ENCODE measurements around the gene KCNIP3.

Gene KCNIP3

DNA sequence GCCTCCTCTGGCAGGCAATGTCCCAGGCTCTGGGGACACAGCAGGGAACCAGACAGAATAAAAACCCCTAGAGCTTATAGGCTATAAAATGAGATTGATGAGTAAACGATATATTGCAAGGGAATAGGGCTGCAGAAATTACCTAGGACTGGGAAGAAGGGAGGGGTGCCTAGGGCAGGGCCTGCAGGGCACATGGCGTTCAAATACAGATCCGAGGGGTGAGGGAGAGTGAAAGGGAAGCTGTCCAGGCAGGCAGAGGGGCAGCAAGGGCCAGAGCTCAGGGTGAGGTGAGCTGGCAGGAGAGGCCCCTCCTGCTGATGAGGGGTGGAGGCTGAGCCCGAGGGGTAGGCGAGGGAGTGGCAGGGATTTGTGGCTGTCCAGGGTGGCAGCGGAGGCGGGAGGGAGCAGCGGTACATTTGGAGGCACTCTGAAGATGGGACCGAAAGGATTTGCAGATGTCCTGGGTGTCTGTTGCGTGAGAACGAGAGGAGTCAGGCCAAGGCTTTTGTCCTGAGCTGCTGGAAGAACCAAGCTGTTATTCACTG lies 33.7 kb downstream of the KCNIP3 start:
- no peak for DNase-seq

DNA sequence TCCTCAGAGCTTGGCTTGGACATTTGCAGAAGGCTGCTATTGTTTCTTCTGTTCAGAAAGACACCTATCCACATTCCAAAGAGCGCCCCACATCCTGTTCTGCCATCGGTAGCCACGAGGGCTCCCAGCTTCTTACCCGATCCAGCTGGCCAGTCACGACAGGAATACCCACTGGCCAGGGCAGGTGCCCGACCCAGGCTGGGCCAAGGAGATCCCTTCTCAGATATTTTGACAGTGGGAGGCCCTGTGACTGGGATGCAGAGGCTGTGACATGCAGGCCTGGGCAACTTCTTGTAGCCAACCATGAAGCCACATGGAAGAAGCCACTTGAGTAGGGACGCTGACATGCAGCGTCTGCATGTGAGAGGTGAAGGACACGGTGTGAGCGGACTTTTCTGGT lies 34.5 kb downstream of the KCNIP3 start:
- no peak for DNase-seq

DNA sequence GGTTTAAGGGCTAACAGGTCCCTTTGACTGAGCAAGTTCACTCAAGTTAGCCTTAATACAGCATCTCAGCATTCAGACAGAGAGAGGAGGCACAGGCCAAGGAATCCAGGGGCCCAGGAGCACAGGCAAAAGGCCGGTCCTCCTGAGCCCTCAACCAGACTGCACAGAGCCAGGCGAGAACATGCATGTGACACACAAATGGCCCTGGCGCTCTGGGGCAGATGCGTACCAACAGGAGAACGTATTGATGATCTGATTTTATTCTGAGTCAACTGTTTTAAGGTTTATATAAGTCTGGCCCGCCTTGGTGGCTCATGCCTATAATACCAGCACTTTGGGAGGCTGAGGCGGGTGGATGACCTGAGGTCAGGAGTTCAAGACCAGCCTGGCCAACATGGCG lies 34.9 kb downstream of the KCNIP3 start:
- no peak for DNase-seq

DNA sequence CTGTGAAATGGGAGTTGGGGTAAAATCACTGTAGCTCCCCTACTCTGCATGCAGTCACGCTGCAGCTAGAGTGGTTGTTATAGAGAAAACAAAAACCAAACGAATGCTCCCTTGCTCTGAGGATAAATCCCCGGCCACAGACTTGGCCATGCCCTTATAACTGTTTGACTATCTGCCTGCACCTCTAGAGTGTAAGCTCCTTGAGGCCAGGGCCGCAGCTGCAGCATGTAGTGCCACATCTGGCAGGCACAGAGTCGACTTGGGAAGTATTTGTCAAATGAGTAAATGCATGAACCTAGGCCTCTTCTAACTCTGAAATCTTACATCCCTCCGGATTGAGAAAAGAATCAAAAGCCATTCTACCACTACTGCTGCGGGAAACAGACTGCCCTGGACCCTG lies 35.9 kb downstream of the KCNIP3 start:
- DNase-seq: no peak

DNA sequence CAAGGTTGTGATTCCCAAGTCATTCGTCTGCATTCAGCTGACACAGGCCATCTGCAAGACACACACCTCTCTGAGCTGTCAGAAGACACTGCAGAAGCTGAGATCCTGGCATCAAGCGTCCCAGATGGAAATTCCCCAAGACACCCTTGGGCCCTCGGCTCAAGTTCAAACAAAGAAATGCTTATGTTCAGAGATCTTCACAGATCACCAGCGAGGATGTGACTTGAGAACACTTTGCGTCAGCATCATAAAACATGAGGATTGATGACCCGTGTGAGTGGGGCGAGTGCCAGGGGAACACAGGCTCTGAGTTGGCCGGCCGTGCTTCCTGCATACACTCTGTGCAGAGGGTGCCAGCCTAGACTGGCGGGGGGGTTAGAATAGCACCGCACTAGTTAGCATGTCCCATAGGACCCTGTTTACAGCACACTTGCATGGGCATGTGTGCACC lies 36.8 kb downstream of the KCNIP3 start:
- no peak for DNase-seq

DNA sequence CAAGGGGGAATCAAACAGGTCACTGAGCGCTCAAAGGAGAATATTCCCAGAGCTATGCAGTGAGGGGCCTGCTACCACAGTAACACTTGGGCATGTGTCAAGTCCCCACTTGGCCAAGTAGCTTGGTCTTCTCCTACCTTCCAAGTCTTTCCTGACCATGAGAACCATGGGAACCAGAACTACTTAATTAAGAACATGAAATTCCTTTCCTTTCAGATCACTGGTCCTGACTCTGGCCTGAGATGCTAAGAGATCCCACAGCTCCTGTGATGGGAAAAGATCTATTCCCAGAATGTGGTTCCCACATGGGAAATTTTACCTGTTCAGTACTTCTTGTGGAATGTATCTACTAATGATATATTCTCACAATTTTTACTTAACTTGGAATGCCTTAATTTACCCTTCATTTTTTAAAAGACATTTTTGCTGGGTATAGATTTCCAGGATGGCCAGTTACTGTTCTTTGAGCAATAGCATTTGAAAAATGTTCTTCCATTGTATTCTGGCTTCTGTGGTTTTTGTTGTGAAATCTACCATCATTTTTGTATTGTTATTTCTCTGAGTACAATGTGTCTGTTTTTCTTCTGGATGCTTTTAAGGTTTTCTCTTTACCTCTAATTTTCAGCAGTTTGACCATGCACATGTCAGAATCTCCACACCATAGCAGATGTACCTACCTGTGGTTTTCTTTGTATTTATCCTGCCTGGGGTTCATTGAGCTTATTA lies 37.9 kb downstream of the KCNIP3 start:
- no peak for DNase-seq

DNA sequence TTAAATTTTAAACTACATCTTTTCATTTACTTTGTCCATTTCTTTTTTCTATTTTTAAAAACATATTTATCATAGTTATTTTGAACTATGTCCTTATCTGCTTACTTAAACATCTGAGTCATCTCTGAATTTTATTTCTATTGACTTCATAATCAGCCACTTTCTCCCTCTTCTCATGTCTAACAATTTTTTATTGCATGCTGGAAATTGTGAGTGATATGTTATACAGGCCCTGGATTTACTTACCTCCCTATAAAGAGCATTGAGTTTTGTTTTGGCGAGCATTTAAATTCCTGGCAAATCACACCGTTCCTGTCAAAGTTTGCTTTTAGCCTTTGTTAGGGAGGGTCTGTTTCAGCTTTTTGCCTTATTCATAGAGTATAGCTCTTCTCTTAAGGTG lies 39.3 kb downstream of the KCNIP3 start:
- DNase-seq: no peak

DNA sequence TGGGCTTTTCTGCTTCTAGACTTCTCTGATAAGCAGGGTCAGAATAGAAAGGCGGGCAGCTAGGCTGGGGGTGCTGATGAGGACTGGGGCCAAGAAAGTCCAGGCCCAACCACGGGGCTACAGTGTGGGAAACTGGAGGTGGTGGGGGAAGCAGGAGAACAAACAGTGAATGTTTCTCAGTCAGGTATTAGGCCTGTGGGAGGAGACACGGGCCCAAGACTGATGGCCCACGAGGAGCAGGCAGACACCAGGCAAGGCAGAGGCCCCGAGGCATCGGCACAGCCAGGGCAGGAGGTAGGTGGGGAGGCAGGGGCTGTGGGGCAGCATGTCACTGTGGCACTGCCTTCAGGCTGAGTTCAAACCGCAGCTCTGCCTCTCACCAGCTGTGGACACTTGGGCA lies 40.7 kb downstream of the KCNIP3 start:
- DNase-seq: no peak

DNA sequence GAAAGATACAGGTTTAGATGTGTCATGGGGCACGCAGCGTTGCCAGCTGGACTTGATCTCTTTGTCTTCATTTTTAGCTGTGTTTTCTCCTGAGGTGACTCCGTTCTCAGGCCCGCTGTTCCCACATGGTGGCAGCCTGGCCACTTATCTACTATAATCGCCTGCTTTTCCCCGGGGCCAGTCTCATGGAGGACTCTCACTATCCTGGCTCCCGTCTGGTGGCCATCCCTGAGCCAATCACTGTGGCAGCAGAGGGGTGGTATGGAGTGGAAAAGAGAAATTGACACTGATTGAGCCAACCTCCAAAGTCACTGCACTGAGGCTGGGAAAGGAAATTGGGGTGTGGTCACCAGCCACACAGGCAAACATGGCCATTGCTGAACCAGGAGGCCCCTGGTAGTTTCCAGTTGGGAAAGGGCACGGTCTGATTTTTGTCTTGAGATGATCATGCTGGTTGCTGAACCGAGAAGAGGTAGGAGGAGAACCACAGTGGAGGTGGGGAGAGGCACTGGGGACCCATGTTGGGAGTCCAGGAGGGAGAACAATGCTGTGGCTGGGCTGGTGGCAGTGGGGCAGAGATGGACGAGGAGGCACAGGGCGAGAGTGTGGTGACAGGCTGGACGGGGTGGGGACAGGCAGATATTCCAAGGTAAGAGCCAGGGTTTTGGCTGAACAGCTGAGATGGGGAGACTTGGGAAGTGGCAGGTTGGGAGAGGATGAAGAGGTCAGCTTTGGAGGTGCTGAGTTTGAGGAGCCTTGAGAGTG lies 45.6 kb downstream of the KCNIP3 start:
- no peak for DNase-seq

DNA sequence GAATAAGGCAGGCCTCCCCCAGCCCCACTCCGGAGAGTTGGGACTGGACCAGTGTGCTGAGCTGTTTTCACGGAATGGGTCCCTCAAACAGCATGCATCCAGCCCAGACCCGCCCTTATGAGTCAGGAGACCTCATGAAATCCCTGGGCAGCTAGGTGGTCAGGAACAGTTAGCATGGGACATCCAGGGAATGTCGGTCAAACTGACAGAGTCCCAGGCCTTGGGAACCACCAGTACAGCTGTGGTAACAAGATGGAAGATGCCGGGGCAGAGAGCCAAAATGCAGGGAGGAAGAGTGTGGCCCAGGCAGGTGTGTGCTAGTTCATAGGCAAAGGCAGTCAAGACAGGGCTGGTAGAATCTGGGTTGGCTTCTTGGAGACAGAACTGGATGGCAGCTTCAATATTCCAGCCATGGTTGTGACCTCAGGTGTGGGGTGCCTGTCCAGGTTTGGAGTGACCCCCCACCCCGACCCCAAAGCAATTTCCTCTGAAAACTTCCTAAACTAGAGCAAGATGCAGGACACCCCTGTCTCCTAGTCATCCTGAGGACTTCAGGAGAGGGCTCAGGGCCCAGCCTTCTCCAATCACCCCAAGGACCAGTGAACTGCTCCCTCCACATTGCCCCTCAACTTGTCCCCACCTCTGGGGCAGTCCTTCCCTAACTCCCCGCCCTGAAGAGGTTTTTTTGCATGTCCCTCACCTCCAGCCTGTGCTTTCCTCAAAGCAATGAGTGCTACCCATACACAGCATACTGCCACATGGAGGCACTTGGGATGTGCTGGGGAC lies 46.5 kb downstream of the KCNIP3 start:
- no peak for DNase-seq

DNA sequence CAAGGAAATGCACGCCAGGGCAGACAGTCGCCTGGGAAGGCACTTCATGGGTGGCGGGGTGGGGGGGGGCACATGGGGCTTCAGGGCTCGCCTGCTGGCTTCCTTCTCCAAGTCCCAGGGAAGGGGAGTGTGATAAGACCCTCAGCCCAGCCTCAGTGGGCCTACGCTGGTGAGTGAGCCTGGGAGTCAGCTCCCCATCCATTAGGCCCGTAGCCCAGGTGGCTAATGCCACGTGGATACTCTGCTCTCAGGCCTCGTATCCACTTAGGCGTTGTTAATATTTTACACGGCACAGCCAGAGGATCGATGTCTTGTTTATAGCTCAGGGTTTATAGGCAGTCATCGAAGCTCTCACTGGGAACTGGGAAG lies 47.1 kb downstream of the KCNIP3 start:
- no peak for DNase-seq

DNA sequence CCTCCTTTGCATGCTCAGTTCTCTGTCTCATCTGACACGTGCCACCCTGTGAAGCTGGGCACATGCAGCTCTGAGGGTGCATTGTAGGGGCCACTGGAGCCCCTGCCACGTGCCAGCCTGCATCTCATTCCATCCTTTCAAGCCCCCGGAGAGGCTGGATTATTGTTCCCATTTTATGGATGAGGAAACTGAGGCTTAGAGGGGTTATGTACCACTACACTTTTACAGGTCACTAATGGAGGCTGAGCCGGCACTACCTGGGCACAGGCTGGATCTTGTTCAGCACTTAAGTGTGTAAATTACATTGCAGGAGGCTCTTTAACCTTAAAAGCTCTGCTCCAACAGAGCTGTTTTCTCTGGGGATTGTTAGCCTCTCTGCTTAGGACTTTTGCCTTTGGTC lies 47.5 kb downstream of the KCNIP3 start:
- DNase-seq: no peak

DNA sequence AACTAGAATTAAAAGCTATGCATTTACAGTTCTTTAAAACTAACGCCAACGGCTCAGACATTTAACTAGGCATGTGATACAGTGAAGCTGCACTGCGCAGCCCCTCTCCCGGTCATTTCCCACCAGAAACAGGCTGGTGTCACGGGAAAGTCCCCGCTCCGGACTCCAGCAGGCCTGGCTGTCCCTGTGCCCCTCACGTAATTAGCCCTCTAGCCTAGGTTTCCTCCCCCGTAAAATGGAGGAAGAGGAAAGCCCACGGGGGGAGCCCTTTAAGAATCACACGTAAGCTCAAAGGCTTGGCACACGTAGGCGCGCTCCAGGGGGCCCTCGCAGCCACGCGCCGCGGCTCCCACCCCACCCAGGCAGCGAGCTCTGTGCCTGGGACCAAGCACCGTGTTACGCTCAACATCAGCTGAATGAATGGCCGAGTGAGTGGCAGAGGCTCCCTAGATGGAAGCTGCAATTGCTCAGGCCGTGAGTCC lies 48.0 kb downstream of the KCNIP3 start:
- peak; percentile 29 to 53 (median 45) for DNase-seq

DNA sequence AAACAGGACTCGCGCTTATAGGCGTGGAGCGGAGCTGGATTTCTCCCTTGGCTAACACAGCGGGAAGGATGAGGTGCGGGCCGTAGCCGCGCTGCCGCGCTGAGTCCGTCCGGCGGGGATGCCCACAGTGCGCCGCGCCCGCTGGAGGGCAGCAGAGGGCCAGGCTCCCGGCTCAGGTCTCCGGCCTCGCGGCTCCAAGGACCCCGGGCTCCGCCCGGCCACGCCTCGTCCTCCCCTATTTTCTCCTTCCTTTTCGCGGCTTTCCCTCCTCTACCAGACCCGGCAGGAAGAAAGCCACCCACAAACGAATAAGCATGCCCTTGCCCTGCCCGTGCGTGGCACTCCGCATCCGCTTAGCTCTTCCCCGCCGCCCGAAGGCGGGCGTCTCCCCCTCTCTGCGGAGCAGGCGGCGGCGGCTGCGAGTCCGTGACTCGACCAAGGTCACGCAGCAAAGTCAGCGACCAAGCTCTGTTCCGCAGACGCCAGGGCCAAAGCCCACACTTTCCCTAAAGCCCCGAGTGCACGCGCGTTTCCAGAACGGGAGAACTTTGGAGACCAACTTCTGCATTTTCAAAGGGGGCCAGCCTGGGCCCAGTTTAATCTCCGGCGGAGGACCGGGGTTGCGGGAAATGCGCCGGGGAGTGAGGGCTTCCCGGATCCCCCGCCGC lies 48.5 kb downstream of the KCNIP3 start:
- DNase-seq: peak; percentile 73 to 91 (median 83)

DNA sequence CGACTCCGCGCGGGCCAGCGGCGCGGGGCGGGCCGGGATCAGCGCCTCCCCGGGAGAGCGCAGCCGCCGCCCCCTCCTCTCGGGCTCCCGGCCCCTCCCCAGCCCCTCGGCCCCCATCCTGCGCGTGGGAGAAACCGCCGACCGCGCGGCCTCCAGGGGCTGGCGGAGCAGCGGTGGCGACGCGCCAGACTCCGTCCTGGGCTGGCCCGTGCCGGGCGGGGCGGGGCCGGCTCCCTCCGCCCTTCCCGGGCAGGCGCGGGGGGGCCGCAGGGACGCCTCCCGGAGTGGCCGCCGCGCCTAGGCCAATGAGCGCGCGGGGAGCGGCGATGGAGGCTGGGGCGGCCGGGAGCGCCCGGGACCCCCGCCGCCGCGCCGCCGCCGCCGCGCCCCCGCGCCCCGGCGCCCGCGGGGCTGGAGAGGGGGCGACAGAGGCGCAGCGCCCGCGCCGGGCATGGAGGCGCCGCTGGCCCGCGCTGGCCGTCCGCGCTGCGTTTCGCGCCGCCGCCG lies 49.1 kb downstream of the KCNIP3 start:
- DNase-seq: peak; percentile 35 to 78 (median 64)

DNA sequence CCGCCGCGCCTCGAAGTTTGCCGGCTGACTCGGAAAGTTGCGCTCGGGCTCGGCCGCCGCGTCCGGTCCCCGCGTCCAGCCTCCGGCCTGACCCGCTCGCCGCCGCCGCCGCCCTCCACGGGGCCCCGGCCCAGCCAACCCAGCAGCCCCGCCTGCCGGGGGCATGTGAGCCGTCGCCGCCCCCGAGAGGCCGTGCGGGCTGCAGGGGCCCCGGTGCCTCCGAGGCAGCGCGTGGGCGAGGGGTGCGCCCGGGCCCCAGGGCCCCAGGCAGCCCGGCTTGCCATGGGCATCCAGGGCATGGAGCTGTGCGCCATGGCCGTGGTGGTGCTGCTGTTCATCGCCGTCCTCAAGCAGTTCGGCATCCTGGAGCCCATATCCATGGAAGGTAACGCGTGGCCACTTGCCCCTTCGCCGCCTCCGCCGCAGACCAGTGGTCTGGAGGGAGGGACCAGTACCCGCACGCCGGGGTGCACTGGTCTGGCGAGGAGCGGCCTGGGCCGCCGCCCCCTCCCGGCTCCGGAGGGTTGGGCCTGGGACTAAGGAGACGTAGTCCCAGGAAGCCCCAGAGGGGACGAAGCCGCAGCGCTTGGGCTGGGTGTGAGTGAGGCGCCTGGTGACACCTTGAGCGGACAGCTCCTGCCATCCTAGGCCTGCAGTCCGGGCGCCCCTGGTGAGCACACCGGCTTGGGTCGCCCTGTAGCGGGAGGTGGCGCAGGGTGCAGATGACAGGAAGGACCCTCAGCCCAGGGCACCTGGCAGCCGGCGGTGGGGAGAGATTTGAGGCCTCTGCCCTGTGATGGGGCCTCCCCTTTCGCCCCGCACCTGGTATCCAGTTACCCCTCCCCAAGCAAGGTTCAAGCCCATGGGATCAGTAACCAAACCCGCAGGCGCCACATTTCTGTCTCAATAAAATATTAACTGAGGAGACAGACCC lies 49.9 kb downstream of the KCNIP3 start:
- peak; percentile 4 to 21 (median 17) for DNase-seq

DNA sequence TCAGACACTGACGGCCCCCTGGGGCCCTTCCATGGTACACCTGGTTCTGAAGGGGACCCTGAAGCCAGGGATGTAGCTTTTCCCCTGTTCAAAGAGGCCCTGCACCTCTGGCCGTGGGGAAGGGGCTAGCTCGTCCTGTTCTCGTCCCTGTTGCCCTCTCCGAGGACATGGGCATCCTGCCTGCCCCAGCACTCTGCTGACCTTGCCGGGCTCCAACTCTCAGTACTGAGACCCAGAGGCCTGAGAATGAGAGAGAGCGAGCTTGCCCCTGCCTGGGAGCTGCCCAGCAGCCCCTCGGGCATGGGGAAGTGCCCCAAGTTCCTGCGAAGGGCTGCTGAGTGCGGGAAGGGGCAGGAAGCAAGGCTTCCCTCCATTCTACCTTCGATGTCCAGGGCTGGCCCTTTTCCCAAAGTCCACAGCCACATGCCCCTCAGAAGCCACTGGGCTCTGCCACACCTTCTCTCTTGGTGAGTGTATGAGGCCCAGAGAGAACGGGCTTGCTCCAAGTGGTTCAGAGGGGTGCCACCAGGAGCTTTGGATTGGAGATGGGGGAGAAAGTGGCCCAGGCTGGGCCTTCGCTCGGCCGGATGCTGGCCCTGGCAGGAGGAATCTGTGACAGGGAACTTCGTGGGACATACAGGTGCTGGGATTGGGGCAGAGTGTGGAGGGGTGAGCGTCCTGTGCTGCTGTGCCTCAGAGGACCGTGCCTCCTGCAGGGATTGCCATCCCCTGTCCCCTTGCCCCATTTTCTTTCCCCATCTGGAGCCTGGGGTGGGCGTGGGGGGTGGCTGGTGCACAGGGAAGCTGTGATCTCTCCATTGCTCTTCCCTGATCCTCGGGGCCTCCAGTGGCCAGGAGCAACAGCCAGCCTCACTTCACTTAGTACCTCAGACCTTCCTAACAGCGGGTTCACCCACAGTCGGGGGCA lies 50.8 kb downstream of the KCNIP3 start:
- DNase-seq: no peak

DNA sequence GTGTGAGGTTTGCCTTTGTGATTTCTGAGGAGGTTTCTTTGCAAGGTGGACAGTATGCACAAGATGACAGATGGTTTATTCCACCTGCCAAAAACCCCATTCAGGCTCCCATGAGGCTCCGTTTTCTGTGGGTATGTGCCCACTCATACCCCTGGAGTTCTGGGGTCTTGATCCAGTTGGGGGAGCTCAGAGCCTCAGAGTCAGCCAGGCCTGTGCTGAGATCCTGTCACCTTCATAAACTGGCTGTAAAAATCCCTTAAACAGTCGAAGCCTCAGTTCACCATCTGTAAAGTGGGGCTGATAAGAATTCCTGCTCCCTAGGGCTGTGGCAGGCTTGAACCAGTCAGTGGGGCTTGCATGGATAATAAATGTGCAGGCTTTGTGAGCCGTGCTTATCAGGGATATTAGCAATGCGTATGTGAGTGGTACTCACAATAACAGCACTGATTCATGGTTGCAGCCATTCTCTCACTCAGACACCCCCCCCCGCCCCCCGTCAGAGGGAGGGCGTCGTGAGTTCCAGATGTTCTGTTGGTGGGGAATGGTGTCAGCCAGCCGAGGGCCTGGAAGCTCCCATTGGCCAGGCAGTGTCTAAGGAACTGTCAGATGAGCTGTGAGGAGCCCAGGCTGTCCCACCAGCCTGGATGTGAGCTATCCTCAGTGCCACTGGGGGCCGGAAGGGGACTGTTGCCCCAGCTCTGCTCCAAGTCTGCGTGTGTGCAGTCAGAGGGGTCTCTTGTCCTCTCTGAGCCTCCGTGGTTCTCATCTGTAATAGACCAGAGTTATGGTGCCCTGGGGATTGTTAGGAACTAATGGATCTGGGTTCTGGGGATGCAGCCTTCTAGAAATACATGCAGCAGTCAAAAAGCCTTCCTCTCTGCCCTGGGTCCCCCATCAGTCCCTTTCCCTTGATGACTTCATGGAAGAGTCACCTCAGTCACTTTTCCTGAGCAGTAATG lies 51.7 kb downstream of the KCNIP3 start:
- DNase-seq: no peak

Measured in suppressor macrophage treated with lipopolysaccharide for 1 hour (primary cell).